K562 (cell line): Measurements from ENCODE around the gene HDHD3. TPM values are rescaled to one million over a fixed set of nuclear protein-coding genes. Genes with fewer than 3 reads are reported as not detected.
A peak's percentile ranks its signal among the peaks of the same experiment; 100 is the strongest.

Experiments used
- ATAC-seq: fragments of 200-7000 bp; cut with Tn5 transposase; 3 replicates; pipeline ENCODE4 v1.9.1; 2020; ENCODE audit warnings: moderate library complexity
- BruUV-seq: library from RNA; stranded (reverse); fragments of 400-500 nt; replicated peaks from 2 replicates; lab custom pipeline; 2021; lab: Mats Ljungman, UMichigan
- CTCF ChIA-PET: fragments of 300-600 bp; formaldehyde crosslinking; extraction: SDS; loops from one replicate; lab custom pipeline; 2021; ENCODE audit warnings: low intra/inter-chr PET ratio; lab: Yijun Ruan, JAX
- POLR2A ChIA-PET: fragments of 300-600, 350-650 bp; sonication (Branson Sonifier 250); formaldehyde crosslinking; extraction: SDS; loops from one replicate; lab custom pipeline; 2021; ENCODE audit warnings: antibody characterized with exemption, inconsistent platforms; lab: Yijun Ruan, JAX
- DNase-seq, 4 experiments: peaks; one replicate each; pipeline versions ENCODE4 v3.0.0 to v3.0.0-alpha.2; 2011 to 2018; ENCODE audit warnings: low spot score in 3 of 4, mixed read lengths in 3 of 4; ENCODE audit errors: extremely low read depth in 1 of 4
- FAIRE-seq: peaks from 2 replicates; lab custom pipeline; 2011; peaks lifted over from hg19 to GRCh38; lab: Jason Lieb, UNC
- H2AFZ ChIP-seq: 2 replicates; pipeline ENCODE4 v1.6.0; 2011; ENCODE audit warnings: low read depth, low read length, control low read depth, inconsistent platforms
- H3K27ac ChIP-seq: fragments of 200-600 bp; 3 replicates; pipeline ENCODE4 v1.8.0; 2011; ENCODE audit warnings: low read depth, mild to moderate bottlenecking, control low read depth, inconsistent platforms, low read length, moderate library complexity, mixed read lengths; ENCODE audit errors: extremely low read depth
- H3K27me3 ChIP-seq, 2 experiments: fragments of 300-600 bp in 1 of 2; 2 replicates in 1 of 2; 3 replicates in 1 of 2; pipeline versions ENCODE4 v1.6.0 to v1.8.0; 2011; ENCODE audit warnings: inconsistent platforms in 2 of 2, low read length in 2 of 2, mild to moderate bottlenecking in 1 of 2, mixed read lengths in 1 of 2, moderate library complexity in 1 of 2; ENCODE audit not compliant: control insufficient read depth in 2 of 2, insufficient read depth in 2 of 2
- H3K36me3 ChIP-seq: fragments of 300-600 bp; 3 replicates; pipeline ENCODE4 v1.8.0; 2011; ENCODE audit warnings: mild to moderate bottlenecking, low read length, inconsistent platforms; ENCODE audit not compliant: control insufficient read depth, insufficient read depth
- H3K4me1 ChIP-seq, 2 experiments: fragments of 200-600 bp in 1 of 2; replicated peaks in 1 of 2; 2 replicates in 1 of 2; 3 replicates in 1 of 2; pipeline versions ENCODE4 v1.5.1 to v1.8.0; 2011; ENCODE audit warnings: inconsistent platforms in 2 of 2, low read length in 2 of 2, mild to moderate bottlenecking in 1 of 2, mixed read lengths in 1 of 2, moderate library complexity in 1 of 2; ENCODE audit not compliant: control insufficient read depth in 2 of 2, insufficient read depth in 2 of 2
- H3K4me2 ChIP-seq: 2 replicates; pipeline ENCODE4 v1.6.1; 2011; ENCODE audit warnings: low read length, control low read depth, inconsistent platforms, mixed read lengths; ENCODE audit not compliant: insufficient read depth
- H3K4me3 ChIP-seq: fragments of 200-600 bp; sonication (generic), shearing (Covaris generic); 2 replicates; pipeline ENCODE4 v1.5.1; 2016; ENCODE audit warnings: control low read depth, inconsistent platforms
- H3K79me2 ChIP-seq: fragments of 200-600 bp; 3 replicates; pipeline ENCODE4 v1.8.0; 2011; ENCODE audit warnings: low read length, inconsistent platforms; ENCODE audit not compliant: control insufficient read depth, insufficient read depth
- H3K9ac ChIP-seq, 2 experiments: 2 replicates each; pipeline versions ENCODE4 v1.6.0 to v1.6.1; 2011; ENCODE audit warnings: low read depth in 2 of 2, low read length in 2 of 2, control low read depth in 1 of 2, inconsistent platforms in 1 of 2, mild to moderate bottlenecking in 1 of 2, mixed read lengths in 1 of 2; ENCODE audit not compliant: insufficient read depth in 1 of 2
- H3K9me1 ChIP-seq: one replicate; pipeline ENCODE4 v1.6.0; 2011; ENCODE audit warnings: inconsistent platforms, mild to moderate bottlenecking, low read length, moderate library complexity; ENCODE audit not compliant: control insufficient read depth, insufficient read depth
- H3K9me3 ChIP-seq: replicated peaks from 2 replicates; pipeline ENCODE4 v1.5.1; 2011; ENCODE audit warnings: low read depth, low read length, inconsistent platforms; ENCODE audit not compliant: control insufficient read depth, insufficient read depth
- H4K20me1 ChIP-seq: replicated peaks from 2 replicates; pipeline ENCODE4 v1.6.1; 2011; ENCODE audit warnings: low read length, inconsistent platforms, mixed read lengths; ENCODE audit not compliant: control insufficient read depth, insufficient read depth
- DDX20 ChIP-seq: fragments of 450-650 bp; IDR thresholded peaks from 2 replicates; pipeline ENCODE4 v1.6.1; 2016; ENCODE audit warnings: missing genetic modification characterization, low read depth, mild to moderate bottlenecking, missing compliant biosample characterization, moderate library complexity
- EHMT2 ChIP-seq: fragments of 450-650 bp; IDR thresholded peaks from 2 replicates; pipeline ENCODE4 v1.6.1; 2018; ENCODE audit warnings: antibody characterized with exemption
- ESRRA ChIP-seq: fragments of 450-650 bp; IDR thresholded peaks from 2 replicates; pipeline ENCODE4 v1.6.1; 2014; ENCODE audit warnings: low read depth, mild to moderate bottlenecking, moderate library complexity, borderline replicate concordance
- HDAC3 ChIP-seq: fragments of 450-650 bp; IDR thresholded peaks from 2 replicates; pipeline ENCODE4 v1.6.1; 2018; ENCODE audit warnings: borderline replicate concordance, mild to moderate bottlenecking, moderate library complexity; ENCODE audit not compliant: partially characterized antibody
- KLF16 ChIP-seq: IDR thresholded peaks from 2 replicates; pipeline ENCODE4 v1.6.1; 2016; ENCODE audit warnings: antibody characterized with exemption
- KLF6 ChIP-seq: fragments of 250-450 bp; sonication (Bioruptor Pico); IDR thresholded peaks from 2 replicates; pipeline ENCODE4 v1.4.0; 2020; ENCODE audit warnings: mild to moderate bottlenecking, moderate library complexity, borderline replicate concordance
- PURB ChIP-seq: sonication (generic); formaldehyde crosslinking; IDR thresholded peaks from 2 replicates; pipeline ENCODE4 v1.9.0; 2021; ENCODE audit warnings: low read depth, mild to moderate bottlenecking, missing genetic modification reagents
- RBM34 ChIP-seq: fragments of 200-400 bp; formaldehyde crosslinking; IDR thresholded peaks from 2 replicates; pipeline ENCODE4 v1.6.1; 2018; ENCODE audit warnings: low read length, borderline replicate concordance; ENCODE audit not compliant: insufficient read depth
- RHOXF2B ChIP-seq: fragments of 250-450 bp; sonication (Bioruptor Pico); conservative IDR thresholded peaks from 2 replicates; pipeline ENCODE4 v1.5.1; 2021
- ZNF316 ChIP-seq: fragments of 450-650 bp; IDR thresholded peaks from 2 replicates; pipeline ENCODE4 v1.6.1; 2016
- ZNF77 ChIP-seq: fragments of 250-450 bp; sonication (Bioruptor Pico); IDR thresholded peaks from 2 replicates; pipeline ENCODE4 v1.5.0; 2020
- WGBS: fragments of 100-300 bp; shearing (Covaris generic); methylation state at CpG from one replicate; pipeline ENCODE4 v1.1.6; 2016; ENCODE audit warnings: low coverage, mixed read lengths; ENCODE audit not compliant: insufficient coverage; ENCODE audit errors: missing lambda C conversion rate; 5-methylcytosine and 5-hydroxymethylcytosine counted together
- in situ Hi-C: fragments of 300-500 bp; cut with MboI; formaldehyde crosslinking; loops from 4 replicates; pipeline ENCODE4 v1.15.0; 2018; ENCODE audit warnings: inconsistent platforms, mixed read lengths
- intact Hi-C: fragments of 100-400 bp; cut with micrococcal nuclease; formaldehyde crosslinking; loops from 2 replicates; pipeline ENCODE4 v1.14.2; 2022
- polyA plus RNA-seq, 8 experiments: library from polyadenylated mRNA; depleted of rRNA in 4 of 8; stranded (reverse) in 5 of 8; unstranded in 3 of 8; fragments of >200 nt; fragmentation: Nextera tagmentation in 2 of 8; fragmentation: Illumina TruSeq in 1 of 8; extraction: Ambion mirVana in 2 of 8; extraction: Trizol in 1 of 8; gene quantifications; 2 replicates each; pipeline versions ENCODE4 v1.2.1 to v1.2.3, GENCODE V29; 2011 to 2014; ENCODE audit warnings: inconsistent platforms in 1 of 8, missing spikeins in 1 of 8
- total RNA-seq, 7 experiments: library from RNA; depleted of rRNA in 6 of 7; stranded (reverse); fragments of >200 nt in 6 of 7; fragmentation: Illumina TruSeq in 2 of 7; extraction: Trizol in 2 of 7; gene quantifications; 2 replicates each; pipeline versions ENCODE4 v1.2.1 to v1.2.3, GENCODE V29; 2011 to 2021; ENCODE audit warnings: low replicate concordance in 1 of 7
- TF ChIP-seq, protein P1 (sequence below), 2 experiments: fragments of 450-650 bp; IDR thresholded peaks; 2 replicates each; pipeline ENCODE4 v1.6.1; 2016
- TF ChIP-seq, protein P2 (sequence below): sonication (generic); formaldehyde crosslinking; IDR thresholded peaks from 2 replicates; pipeline ENCODE4 v1.8.0; 2022; ENCODE audit warnings: mild to moderate bottlenecking, missing genetic modification reagents
- TF ChIP-seq, protein P3 (sequence below): fragments of 450-650 bp; formaldehyde crosslinking; IDR thresholded peaks from 2 replicates; pipeline ENCODE4 v1.4.0; 2022; ENCODE audit warnings: missing genetic modification characterization
- TF ChIP-seq, protein P4 (sequence below): fragments of 450-650 bp; IDR thresholded peaks from 2 replicates; pipeline ENCODE4 v1.6.1; 2016; ENCODE audit warnings: antibody characterized with exemption
- TF ChIP-seq, protein P5 (sequence below): fragments of 250-450 bp; sonication (Bioruptor Pico); IDR thresholded peaks from 2 replicates; pipeline ENCODE4 v1.4.0; 2020; ENCODE audit warnings: mild to moderate bottlenecking, moderate library complexity, borderline replicate concordance

Gene HDHD3
- total and polyA plus RNA-seq, 9 of the 15 experiments (the other 6 are each of a cell fraction or from before 2014, with no cell fraction given) = 1.1 to 19.1 (median 10.9) TPM

DNA sequence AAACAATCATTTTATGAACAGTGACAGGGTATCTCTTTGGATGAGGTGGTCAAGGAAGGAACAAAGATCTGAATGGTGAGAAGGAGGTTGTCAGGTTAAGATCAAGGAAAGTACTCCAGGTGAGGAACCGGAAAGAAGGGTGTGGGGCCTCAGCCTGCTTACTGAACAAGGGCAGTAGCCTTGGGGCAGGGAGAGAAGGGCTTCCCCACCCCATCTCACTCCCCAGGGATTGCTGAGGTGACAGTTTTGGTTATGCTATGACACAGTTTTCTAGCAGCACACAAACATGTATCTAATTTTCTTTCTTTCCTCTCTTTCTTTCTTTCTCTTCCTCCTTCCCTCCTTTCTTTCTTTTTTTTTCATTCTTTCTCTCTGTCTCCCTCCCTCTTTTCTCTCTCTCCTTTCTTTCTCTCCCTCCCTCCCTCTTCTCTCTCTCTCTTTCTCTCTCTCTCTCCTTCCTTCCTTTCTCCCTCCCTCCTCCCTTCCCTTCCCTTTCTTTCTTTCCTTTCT is 4.1 kb upstream of the HDHD3 start:
- no peaks in the 10 kb centered on the region for H3K9me3 ChIP-seq
- H3K36me3 ChIP-seq = no peaks in the 10 kb centered on the region
- DNase-seq (no peak), FAIRE-seq (no peak), ATAC-seq (no peak)
- no peak overlapping the region for H3K9ac ChIP-seq
- CTCF ChIA-PET = no interaction called here
- H3K27me3 ChIP-seq = no peaks in the 10 kb centered on the region
- 60% methylated on average over 1 of the region's 1 CpG for WGBS
- H3K9me1 ChIP-seq = peaks cover 3% of the 10 kb centered on the region
- POLR2A ChIA-PET = no interaction called here
- BruUV-seq = no TSS peak
- no peak overlapping the region for H3K4me3 ChIP-seq
- H2AFZ ChIP-seq = peak overlapping the region; percentile 74
- no peaks in the 10 kb centered on the region for H4K20me1 ChIP-seq
- intact Hi-C loops = no loop called here
- no peak overlapping the region for H3K27ac ChIP-seq
- H3K4me2 ChIP-seq = no peak overlapping the region
- in situ Hi-C loops = no loop called here
- peaks cover 2% of the 10 kb centered on the region; the same call in 2 of the 3 replicates for H3K79me2 ChIP-seq
- H3K4me1 ChIP-seq = peaks cover 19% of the 10 kb centered on the region in 2 experiments; a peak in 4 of 5 replicates
- TF ChIP-seq ZNF77 (CRISPR knock-in tag) (no peak), EHMT2 (0 out of 2 replicates have a peak, but pooled peaks have one; percentile 16), KLF6 (CRISPR knock-in tag) (no peak), DDX20 (tag) (no peak), PURB (CRISPR knock-in tag) (no peak), ESRRA (no peak), RHOXF2B (CRISPR knock-in tag) (no peak), HDAC3 (no peak), ZNF316 (peak; percentile 98), RBM34 (no peak), KLF16 (no peak)
- TF ChIP-seq, protein P1, sequence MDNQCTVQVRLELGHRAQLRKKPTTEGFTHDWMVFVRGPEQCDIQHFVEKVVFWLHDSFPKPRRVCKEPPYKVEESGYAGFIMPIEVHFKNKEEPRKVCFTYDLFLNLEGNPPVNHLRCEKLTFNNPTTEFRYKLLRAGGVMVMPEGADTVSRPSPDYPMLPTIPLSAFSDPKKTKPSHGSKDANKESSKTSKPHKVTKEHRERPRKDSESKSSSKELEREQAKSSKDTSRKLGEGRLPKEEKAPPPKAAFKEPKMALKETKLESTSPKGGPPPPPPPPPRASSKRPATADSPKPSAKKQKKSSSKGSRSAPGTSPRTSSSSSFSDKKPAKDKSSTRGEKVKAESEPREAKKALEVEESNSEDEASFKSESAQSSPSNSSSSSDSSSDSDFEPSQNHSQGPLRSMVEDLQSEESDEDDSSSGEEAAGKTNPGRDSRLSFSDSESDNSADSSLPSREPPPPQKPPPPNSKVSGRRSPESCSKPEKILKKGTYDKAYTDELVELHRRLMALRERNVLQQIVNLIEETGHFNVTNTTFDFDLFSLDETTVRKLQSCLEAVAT (IDR thresholded peaks at IDR 0.05) = peak in 1 of 2 experiments; percentile 71; a peak in 1 of 4 replicates
- TF ChIP-seq, protein P2, sequence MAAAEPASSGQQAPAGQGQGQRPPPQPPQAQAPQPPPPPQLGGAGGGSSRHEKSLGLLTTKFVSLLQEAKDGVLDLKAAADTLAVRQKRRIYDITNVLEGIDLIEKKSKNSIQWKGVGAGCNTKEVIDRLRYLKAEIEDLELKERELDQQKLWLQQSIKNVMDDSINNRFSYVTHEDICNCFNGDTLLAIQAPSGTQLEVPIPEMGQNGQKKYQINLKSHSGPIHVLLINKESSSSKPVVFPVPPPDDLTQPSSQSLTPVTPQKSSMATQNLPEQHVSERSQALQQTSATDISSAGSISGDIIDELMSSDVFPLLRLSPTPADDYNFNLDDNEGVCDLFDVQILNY (CRISPR knock-in tag) = no peak
- TF ChIP-seq, protein P3, sequence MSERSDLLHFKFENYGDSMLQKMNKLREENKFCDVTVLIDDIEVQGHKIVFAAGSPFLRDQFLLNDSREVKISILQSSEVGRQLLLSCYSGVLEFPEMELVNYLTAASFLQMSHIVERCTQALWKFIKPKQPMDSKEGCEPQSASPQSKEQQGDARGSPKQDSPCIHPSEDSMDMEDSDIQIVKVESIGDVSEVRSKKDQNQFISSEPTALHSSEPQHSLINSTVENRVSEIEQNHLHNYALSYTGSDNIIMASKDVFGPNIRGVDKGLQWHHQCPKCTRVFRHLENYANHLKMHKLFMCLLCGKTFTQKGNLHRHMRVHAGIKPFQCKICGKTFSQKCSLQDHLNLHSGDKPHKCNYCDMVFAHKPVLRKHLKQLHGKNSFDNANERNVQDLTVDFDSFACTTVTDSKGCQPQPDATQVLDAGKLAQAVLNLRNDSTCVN = peak; percentile 54; the same call in 1 of the 2 replicates
- TF ChIP-seq, protein P4, sequence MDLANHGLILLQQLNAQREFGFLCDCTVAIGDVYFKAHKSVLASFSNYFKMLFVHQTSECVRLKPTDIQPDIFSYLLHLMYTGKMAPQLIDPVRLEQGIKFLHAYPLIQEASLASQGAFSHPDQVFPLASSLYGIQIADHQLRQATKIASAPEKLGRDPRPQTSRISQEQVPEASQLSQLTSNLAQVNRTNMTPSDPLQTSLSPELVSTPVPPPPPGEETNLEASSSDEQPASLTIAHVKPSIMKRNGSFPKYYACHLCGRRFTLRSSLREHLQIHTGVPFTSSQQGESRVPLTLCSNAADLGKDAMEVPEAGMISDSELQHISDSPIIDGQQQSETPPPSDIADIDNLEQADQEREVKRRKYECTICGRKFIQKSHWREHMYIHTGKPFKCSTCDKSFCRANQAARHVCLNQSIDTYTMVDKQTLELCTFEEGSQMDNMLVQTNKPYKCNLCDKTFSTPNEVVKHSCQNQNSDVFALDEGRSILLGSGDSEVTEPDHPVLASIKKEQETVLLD = 0 out of 2 replicates have a peak, but pooled peaks have one; percentile 25
- TF ChIP-seq, protein P5, sequence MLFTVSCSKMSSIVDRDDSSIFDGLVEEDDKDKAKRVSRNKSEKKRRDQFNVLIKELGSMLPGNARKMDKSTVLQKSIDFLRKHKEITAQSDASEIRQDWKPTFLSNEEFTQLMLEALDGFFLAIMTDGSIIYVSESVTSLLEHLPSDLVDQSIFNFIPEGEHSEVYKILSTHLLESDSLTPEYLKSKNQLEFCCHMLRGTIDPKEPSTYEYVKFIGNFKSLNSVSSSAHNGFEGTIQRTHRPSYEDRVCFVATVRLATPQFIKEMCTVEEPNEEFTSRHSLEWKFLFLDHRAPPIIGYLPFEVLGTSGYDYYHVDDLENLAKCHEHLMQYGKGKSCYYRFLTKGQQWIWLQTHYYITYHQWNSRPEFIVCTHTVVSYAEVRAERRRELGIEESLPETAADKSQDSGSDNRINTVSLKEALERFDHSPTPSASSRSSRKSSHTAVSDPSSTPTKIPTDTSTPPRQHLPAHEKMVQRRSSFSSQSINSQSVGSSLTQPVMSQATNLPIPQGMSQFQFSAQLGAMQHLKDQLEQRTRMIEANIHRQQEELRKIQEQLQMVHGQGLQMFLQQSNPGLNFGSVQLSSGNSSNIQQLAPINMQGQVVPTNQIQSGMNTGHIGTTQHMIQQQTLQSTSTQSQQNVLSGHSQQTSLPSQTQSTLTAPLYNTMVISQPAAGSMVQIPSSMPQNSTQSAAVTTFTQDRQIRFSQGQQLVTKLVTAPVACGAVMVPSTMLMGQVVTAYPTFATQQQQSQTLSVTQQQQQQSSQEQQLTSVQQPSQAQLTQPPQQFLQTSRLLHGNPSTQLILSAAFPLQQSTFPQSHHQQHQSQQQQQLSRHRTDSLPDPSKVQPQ (CRISPR knock-in tag) = no peak
